ENCODE measurements around the gene ART3.

The ART3 gene

DNA sequence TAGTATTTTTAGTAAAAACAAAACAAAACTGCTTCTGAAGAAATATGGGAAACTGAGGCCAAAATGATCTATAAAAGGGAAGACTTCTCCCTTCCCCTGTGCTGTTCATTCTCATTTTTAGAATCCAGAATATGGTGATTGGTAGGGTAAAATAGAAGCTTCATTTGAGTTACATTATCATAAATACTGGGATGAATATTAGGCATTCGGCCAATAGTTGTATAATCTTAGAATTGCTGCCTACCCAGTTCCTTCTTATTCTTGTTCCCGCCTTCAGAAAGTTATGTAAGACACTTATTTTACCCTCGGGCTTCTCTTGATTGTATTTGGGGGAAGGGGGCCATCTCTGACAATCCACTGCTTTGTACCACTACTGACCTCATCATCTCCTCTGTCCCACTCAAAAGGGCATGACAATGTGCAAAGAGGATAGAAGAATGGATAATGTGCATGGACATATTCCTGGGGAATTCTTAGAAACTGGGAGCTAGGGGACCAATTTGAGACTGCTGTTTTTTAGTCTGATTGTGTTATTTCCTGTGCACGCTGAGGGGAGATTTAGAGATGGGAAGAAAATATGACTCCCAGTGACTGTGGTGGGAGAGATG is 588 bp downstream of the ART3 start:
- DNase-seq = no peak

DNA sequence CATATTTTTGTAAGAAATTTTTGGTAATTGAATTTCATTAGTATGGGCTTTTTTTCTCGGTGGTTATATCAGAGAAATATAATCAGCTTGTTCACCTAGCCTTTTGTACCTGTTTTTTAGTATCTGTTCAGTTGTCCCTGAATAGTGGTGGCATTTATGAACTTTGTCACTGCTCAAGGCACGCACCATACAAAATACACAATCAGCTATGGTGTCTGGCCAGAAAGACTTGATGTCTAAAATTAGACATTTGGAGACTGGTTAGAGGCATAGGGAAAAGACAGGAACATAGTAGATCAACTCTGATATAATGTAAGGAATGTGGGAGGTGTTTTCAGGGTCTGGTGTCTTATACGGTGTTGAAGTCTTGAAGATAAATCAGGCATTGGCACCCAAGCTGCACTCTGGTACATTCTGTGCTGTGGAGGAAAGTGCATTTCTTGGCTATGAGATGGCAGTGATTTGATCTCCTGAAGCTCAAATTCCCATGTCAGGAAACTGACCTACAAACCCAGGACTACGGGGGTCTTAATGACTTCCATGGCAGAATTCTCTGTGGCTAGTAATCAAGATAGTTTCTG is 3.6 kb downstream of the ART3 start:
- DNase-seq = no peak

DNA sequence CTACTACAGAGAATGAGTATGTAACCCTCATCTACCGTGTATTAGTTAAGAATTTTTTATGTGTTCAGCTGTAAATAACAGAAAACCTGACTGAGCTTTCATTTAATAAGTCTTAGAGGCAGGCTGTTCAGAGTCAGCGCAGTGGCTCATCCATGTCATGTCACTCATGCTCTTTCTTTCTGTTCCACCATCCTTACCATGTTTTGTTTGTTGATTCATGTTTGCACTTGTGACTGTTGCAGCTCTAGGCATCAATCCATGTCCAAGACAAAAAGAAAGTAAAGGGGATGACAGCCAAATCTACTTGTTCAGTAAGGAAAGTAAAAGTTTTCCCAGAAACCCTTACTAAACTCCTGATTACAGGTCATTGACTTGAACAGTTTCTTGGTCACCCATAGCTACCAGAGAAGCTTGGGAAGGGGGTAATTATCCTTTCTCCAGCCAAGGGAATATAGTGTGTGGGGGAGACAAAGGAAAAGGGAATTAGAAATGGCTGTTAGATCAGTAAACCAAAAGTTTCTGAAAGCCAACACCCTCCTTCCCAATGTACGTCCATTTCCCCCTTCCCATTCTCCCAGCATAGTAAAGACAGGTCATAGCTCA is 9.0 kb downstream of the ART3 start:
- DNase-seq = no peak

DNA sequence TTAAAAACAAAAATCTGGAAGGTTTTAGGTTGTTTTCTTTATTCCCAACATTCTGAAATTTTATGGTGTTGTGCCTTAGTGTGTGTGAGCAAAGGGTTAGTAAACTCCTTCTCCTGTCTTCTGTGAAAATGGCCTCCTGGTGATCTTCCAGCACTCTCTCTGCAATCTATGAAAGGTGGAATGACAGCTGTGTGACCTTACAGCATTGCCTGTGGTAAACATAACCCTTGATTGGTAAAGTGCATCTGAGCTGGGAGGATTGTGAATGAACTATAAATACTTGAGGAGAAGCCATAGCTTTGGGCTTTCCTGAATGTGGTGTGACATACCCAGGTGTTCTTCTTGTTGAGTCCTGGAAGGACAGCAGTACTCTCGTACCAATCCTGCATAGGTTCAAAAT is 10.0 kb downstream of the ART3 start:
- no peak for DNase-seq

DNA sequence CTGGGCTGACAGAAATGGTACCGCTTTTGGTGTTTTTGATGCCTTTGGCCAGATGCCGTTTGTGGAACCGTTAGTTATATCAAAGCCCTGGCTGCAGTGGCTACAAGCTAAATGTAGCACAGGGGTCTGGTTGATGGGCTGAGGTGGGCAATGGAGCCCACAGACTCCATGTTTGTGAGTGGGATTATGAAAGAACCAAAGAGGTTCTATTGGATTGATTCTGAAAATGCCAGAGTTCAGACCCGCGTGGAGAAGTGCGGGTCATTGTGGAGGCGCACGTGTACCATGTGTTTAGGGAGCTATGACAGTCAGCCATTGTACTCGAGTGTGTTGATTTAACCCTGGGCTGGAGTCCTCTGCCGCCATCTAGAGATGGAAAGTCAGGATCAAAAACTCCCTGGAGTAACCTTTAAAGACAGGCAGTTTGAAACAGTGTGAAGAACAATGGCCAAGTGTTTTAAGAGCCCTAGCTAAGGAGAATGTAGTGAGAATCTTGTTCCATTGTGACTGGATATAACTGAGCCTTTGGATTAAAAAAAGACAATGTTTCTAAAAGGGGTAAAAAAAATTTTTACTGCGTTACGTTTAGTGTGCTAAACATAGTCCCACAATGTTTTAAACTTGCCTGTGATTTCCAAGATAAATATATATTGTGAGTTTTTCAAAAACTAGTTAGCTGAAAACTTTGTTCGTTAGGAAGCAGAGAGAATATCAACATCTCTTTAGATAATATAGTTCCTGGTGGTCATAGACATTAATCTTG is 12.7 kb downstream of the ART3 start:
- peak; percentile 32 for DNase-seq

DNA sequence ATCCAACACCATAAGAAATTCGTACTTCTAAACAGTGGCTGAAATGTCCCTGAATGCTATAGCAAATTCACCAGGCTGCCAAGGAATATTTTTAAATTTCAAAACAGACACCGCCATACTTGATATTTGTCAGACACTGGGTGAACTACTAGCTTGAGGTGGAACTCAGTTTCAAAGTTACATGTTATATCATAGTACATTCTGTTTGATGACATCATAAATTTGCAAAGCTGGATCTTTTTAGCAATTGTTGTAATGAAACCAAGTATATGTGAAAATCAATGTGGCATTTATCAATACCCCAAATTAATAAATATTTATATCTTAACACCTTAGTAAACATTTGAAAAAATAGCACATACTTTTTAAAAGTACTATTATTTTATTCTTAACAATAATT is 14.2 kb downstream of the ART3 start:
- no peak for DNase-seq

DNA sequence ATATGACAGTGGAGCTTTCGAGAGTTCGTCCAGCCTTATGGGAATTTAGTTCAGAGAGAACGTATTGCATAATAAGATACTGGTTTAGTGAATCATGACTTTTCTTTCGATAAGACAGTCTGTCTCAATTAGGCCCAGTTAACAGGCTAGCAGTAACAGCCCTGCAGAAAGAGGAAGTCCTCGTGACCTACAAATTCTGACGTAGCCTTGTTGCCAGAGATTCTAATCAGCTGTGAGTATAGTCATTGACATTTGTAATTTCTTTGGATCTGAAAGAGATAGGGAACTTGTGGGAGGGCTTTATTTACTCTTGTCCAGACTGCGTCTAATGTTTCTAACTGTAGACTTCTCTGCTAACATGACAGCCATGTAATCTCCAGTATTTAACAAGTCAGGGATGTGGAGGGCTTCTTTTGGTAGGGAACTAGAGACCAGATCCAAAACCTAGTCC is 15.8 kb downstream of the ART3 start:
- DNase-seq = no peak

DNA sequence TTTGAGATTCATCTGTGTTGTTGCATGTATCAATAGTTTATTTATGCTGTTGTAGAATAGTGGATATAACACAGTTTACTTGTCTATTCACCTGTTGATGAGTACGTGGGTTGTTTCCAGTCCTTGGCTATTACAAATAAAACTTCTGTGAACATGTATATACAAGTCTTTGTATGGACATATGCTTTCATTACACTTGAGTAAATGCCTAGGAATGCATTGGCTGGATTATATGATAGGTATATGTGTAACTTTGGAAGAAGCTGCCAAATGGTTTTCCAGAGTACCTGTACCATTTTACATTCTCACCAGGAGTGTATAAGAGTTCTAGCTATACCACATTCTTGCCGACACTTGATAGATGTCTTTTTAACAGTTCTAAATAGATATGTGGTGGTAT is 16.5 kb downstream of the ART3 start:
- no peak for DNase-seq

DNA sequence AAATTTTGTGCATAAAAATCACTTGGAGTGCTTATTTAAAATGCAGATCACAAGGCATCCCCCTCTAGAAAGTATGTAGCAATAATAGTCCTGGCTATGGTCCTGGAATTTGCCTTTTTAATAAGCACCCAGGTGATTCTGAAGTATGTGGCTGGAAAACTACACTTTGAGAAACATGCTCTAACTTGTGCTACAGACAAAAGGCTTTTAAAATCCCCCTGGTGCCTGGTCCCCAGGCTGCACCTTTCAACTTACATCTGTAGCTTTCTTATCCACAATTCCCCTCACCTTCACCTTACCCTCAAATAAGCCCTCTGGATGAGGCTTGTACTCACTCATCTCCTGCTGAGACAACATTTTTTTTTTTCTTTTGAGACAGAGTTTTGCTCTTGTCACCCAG is 21.1 kb downstream of the ART3 start:
- DNase-seq = no peak

DNA sequence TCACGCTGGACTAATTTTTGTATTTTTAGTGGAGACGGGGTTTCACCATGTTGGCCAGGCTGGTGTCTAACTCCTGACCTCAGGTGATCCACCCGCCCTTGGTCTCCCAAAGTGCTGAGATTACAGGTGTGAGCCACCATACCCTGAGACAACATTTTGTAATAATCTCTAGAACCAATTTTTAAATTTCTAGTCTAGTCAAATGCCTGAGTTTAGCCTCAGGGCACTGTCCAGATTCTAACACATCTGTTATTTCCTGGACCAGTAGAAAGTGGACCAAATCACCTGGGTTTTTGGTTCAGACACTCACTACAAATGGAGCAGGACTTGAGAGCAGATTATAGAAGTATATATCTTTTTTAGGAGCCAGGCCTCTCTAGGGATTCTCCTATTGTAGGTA is 21.6 kb downstream of the ART3 start:
- DNase-seq = no peak

DNA sequence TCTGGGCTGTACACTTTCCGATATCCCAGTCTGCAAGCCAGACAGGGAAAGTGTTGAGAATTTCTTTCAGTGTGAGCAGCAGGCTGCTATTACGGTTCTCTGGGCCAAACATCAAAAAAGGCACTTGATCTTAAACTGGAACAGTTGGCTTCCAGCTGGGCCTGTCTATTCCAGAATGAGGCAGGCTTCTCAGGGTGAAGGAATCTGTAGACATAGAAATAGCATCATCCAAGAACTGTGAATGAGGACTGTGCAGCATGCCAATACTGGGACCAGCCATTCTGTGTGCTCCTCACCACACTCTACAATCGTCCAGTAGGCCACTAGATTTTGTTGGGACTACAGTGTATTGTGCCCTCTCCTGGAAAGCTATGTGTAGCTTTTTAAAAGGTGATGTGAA is 31.1 kb downstream of the ART3 start:
- DNase-seq = no peak

DNA sequence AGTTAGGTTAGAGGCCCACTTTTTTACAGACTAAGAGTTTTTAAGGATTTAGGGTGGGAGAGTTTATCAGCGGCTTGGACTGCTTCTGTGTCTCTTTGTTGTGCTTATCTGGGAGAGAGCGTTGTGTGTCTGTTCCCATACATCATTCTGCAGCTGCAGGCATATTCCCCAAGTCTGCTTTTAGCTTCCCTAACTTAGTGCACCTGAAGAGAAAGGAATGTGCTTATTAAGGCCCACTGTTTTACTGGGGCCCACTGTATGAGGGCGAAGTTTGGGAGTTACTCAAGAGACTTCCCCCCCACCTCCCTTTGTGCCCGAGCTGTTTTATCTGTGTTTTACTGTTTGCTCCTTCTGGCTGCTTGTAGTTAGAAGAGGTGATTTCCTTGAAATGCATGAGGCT is 31.9 kb downstream of the ART3 start:
- DNase-seq = no peak

DNA sequence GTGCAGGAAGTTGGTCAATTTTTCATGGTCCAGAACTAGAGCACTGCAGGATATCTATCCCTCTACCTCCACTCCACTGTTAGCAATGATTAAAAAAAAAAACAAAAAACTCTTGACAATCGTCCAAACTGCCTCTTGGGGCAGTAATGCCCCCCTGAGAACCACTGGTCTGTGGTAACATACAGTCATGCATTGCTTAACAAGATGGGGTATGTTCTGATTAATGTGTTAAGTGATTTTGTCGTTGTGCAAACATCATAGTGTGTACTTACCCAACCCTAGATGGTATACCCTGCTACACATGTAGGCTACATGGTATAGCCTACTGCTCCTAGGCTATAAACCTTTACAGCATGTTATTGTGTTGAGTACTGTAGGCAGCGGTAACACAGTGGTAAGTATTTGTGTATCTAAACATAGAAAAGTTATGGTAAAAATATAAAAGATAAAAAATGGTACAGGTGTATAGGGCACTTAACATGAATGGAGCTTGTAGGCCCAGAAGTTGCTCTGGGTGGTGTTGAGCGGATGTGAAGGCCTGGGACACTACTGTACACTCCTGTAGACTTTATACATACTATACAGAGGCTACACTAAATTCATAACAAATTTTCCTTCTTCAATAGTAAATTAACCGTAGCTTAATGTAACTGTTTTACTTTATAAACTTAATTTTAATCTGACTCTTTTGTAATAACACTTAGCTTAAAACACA is 34.1 kb downstream of the ART3 start:
- no peak for DNase-seq

DNA sequence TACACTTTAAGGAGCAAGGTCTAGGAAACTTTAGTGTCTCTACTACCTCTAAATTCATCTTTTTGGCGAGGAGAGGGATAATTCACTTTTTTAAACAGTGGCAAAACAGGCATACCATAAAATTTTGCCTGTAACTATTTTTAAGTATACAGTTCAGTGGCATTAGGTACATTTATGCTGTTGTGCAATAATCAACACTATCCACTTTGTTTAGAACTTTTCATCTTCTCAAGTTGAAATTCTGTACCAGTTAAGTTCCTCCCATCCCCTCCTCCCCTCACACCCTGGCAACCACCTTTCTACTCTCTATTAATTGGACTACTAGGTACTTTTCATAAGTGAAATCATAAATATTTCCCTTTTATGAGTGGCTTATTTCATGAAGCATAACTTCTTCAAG is 42.3 kb downstream of the ART3 start:
- no peak for DNase-seq

DNA sequence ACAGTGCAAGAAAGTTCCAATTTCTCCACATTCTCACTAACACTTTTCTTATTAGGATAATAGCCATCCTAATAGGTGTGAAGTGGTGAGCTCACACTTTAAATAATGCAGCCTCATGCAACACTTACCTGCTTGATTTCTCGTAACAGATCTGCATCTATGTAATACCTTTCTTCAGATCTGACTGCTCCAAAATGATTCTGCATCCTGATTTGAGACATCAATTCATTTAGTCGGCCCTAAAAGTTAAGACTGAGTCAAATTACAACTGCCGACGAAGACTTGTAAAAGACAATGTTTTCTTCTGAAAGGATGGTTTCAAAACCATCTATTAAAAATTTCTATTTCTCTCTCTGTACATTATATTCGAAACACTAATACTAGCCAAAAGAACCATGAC is 43.0 kb downstream of the ART3 start:
- no peak for DNase-seq

DNA sequence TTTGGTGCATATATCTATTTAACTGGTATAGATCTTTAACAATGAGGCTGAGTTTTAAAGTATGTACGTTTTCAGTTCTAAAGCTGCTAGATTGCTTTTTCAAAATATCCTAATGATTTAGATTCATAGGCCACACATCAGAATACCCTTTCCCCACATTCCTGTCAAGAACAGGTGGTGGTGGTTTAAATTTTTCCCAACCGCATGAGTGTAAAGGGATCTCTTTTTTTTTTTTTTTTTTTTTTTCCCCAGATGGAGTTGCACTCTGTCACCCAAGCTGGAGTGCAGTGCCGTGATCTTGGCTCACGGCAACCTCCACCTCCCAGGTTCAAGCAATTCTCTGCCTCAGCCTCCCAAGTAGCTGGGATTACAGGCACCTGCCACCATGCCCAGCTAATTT is 45.7 kb downstream of the ART3 start:
- DNase-seq = no peak

DNA sequence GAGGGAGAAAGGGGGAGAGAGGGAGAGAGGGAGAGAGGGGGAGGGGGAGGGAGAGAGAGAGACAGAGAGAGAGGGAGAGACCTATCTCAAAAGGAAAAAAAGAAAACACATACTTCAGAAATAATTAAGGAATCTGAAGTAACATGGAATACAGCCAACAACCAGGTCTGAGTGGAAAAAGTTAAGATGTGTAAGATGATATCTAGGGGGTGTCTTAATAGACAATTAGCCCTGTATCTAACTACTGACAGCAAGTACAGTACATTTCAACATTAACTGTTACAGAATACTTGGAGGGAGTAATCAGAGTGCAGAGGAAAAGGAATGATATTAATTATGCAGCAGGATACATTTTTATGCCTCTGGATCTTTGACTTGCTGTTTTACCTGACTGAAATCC is 51.3 kb downstream of the ART3 start:
- no peak for DNase-seq

DNA sequence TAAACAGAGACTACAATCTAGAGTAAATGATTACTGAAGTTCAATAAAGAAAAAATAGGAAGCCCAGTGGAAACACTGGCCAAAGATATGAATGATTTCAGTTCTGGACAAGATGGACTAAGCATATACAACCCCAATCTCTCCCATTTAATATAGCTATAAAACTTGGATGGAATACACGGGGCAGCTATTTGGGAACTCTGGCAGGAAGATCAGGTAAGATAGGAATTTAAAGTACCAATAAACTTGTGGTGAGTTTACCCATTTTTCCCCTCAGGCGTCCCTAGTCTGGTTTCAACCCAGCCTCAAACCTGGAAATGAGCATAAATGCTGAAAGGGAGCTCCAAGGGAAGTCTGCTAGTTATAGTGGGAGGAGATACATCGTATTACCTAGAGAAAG is 53.2 kb downstream of the ART3 start:
- DNase-seq = no peak

DNA sequence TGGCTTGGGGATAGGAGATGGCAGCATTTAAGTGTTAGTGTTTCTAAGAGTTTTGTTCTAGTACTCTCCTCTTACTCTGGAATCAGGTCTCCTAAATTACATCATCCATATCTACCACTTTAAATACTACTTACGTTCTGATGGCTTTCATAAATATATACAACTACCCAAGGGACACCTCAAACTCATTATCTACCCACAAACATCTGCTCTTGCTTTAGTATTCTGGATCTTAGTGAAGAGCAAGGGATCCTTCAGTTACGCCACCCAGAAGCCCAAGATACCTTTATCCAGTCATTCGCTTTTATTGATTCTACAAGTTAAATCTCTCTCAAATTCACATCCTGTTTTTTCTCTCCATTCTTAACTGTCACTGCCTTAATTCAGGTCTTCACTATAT is 66.7 kb downstream of the ART3 start:
- DNase-seq = no peak

DNA sequence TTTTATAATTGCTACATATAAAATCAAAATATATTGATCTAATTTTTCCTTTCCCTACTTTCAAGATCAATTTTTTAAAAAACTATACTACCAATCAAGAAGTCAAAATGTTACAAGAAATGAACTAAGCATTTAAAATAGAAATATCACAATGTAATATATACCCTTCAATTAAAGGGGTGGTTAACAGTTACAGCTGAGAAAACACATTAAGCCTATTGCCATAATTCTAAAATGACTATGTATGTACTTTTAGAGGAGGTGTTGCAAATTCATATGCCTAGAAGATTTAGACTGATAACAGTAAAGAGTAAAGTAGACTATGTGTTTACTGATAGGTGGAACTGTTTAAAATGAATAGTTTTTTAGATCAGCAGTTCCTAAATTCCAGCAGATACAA is 70.0 kb downstream of the ART3 start:
- no peak for DNase-seq

DNA sequence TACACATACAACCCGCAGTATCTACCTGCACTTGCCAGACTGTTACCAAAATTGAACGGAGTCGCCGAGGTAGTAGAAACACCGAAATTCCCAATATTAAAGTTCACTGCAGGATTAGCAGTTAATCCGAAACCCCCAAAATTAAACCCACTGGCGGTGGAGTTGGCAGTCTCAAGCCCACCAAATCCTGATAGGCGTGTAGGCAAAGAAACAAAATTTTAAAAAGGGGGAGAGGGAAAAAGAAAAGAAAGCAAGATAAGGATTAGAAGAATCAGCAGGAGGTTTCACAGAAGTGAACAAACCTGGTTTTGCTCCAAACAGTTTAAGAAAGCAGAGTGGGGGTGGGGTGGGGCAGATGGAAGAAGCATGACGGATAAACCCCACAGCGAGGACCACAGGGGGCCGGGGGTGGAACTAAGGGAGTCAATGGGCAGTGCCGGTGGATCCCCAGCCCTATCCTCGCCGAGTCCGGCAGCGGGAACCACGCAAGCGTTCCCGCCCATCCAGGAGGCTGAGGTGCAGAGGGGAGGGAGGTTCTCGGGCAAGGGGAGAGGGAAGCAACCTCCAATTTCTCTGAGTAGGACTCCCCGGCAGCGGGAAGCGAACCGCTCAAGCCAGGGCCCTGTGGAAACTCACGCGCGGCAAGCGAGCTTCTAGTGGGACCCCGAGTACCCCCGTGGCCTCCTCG is 73.1 kb downstream of the ART3 start:
- DNase-seq = peak; percentile 69

DNA sequence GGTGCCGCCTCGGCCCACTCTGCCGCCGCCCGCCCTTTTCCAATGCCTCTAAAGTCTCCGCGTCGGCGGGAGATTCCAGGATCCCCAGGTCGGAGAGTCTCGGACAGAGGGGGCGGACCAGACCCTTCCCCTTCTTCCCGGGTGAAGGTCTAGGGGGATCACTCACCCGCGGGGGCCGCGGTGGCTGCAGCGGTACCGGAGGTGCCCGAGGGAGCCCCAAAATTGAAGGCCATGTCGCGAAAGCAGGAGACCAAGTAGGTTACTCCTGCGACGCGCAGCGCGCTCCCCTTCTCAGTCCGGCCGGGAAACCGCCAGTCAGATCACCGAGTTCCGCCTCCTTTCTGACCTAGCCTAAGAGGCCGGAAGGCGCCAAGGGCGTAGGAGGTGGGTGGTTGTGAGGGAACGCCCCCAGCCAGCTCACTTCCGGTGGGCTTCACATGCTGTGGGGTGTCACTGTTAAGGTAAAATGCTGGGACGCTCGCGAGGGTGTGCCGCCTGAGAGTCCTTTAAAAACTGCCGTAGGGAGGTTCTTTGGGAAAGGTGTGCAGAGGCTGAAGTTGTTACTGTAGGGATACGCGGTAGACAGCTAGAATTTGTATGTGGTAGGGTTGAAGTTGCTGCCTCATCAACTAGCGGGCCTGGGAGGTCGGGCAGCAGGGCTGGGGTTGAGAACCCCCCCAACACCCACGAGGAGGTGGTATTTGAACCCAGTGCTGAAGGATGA is 73.8 kb downstream of the ART3 start, which contains the start of gene NUP54:
Gene NUP54 (minus strand): TSS at position 256 of the 724 bp plus-strand sequence. CDS start 23 bp downstream, at position 233.
- DNase-seq = peak; percentile 98

Data from activated CD4-positive, alpha-beta T cell treated with anti-CD3 and anti-CD28 coated beads for 48 hours (primary cell).